Right ventricle myocardium inferior (tissue), 1 donor: ENCODE data around the gene GDF11. TPM values are rescaled to one million over a fixed set of nuclear protein-coding genes. Genes with fewer than 3 reads are reported as not detected.

ENCODE experiments used
- ATAC-seq: fragments of 200-7000 bp; cut with Tn5 transposase; one replicate; pipeline ENCODE4 v1.9.1; 2020; ENCODE audit warnings: mild to moderate bottlenecking, moderate library complexity
- DNase-seq: peaks from one replicate; pipeline ENCODE4 v3.0.0; 2021; ENCODE audit errors: missing footprints
- intact Hi-C: fragments of 100-400 bp; cut with DNase I; formaldehyde crosslinking; loops from one replicate; pipeline ENCODE4 v1.11.0; 2022
- total RNA-seq: library from RNA; stranded (reverse); fragmentation: NEBNext Ultra II Directional; extraction: Animal tissue kit (Norgen Biotek cat#: 25700); gene quantifications from one replicate; pipeline ENCODE4 v1.2.1, GENCODE V29; 2021
- donor health status: DM: no; HTN: yes; CAD: no; lungs with severe emphysema.

GDF11 gene
- total RNA-seq, 1 donor from 2014 or later = 9.7 TPM

DNA sequence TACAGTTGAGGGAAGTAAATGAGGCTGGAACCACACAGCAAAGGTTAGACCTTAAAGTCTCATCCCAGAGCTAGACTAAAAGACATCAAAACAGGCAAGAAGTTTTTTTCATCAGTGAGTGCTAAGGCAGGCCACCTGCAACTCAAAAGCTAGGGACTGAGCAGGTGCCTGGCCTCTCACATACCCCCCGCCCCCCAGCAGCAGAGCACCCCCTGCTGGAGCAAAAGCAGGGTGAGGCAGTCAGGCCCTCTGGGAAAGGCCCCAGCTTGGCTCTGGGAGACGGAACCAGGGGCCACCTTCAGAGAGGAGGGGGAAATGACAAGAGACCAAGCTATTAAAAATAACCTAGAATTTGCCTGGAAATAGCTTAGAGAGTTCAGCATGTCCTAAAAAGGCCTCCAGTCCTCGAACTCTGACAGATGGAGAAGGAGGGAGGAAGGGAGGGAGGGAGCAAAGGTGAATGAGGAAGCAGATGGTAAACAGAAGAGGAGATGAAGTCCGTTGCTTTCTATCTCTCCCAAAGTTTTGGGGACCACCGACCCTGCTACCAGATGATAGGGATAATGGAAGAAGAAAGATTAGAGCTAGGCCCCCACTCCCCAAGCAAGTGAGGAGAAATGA is 37.0 kb upstream of the GDF11 start:
- ATAC-seq = no peak
- intact Hi-C loops = loop anchor here (2.0 to 5.0 kb wide), 2 partner anchors 15 to 44 kb away; partner anchors contain the start of gene RDH5
- DNase-seq = peak; percentile 70

- DNase-seq = no peak
- no peak for ATAC-seq
- intact Hi-C loops = loop anchor here (2.0 to 5.0 kb wide), 2 partner anchors 14 to 44 kb away; partner anchors contain the start of gene RDH5
These were observed 36.2 kb upstream of the GDF11 start for GRCh38 chr12:55706568-55707218.

DNA sequence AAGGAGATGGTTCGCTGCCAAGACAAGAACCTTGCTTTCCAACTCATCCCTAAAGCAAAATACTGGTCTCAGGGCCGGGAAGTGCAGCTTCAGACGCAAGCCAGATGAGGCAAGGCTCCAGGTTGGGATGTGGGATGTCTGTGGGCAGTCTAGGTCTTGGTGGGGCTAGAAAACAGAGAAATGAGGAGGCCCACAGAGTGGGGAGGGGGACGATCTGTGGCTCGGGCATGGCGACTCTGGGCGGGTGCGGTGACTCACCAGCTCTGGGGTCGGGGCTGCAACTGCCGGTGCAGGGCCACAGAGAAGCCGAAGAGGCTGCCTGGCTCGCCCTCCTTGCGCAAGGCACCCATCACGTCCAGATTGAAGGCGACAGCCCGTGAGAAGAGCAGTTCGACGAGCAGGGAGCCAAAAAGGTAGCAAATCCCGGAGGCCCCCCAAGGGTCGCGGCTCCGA is 35.7 kb upstream of the GDF11 start:
- intact Hi-C loops = loop anchor here (2.0 to 5.0 kb wide), 2 partner anchors 14 to 45 kb away; partner anchors contain the start of gene RDH5
- ATAC-seq (no peak), DNase-seq (peak; percentile 73)

- DNase-seq = peak; percentile 87
- peak; percentile 55 for ATAC-seq
- intact Hi-C loops = loop anchor here (2.0 to 5.0 kb wide), 2 partner anchors 13 to 46 kb away; partner anchors contain the start of gene RDH5
These were observed 34.9 kb upstream of the GDF11 start, which contains the start of gene ITGA7 for GRCh38 chr12:55707841-55708694. Gene ITGA7 (minus strand): TSS chr12:55707904. CDS start chr12:55707682, 222 bp downstream.

GRCh38 chr12:55708695-55709233 is 34.2 kb upstream of the GDF11 start:
- intact Hi-C loops = loop anchor here (5.0 kb wide), 1 partner anchor 46 kb away; no protein-coding TSS in a partner anchor
- DNase-seq (peak; percentile 64), ATAC-seq (peak; percentile 47)

GRCh38 chr12:55711786-55712553 is 31.0 kb upstream of the GDF11 start:
- intact Hi-C loops = no loop called here
- ATAC-seq = peak; percentile 61

DNA sequence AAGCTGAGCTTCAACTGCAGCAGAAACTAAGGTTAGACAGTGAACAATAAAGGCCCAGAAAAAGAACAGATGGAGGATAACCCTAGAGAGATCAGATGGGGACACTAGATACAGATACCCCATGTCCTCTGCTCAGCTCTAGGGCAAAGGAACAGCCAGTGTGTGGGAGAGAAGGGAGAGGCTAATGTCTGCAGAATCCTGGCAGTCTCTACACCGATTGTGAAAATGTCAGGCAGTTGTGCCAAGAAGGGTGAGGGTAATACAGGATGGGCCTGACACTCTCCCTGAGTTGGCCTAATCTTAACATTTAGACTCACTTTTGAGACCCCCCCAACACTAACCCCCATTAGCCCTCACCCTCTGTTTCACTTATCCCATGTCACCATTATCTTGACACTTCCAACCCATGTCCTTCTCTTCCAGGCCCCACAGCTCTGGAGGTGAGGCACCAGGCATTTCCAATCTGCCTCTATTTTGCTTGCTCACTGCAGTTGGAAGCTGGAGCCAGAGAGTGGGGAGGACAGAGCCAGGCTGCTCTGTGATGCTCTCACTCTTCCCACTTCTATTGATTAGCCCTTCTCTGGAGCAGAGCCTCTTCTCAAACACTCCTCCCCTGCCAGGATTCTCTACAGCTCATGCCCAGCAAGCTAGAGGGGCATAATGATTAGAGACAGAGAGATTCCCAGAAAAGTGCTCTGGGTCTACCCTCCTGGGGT is 30.1 kb upstream of the GDF11 start:
- DNase-seq (no peak), ATAC-seq (peak; percentile 12)
- intact Hi-C loops = no loop called here

More at GRCh38 chr12:55711786-55712553, 31.0 kb upstream of the GDF11 start:
- DNase-seq = no peak

GRCh38 chr12:55713721-55714120 is 29.2 kb upstream of the GDF11 start:
- intact Hi-C loops = no loop called here
- DNase-seq = no peak
- no peak for ATAC-seq

DNA sequence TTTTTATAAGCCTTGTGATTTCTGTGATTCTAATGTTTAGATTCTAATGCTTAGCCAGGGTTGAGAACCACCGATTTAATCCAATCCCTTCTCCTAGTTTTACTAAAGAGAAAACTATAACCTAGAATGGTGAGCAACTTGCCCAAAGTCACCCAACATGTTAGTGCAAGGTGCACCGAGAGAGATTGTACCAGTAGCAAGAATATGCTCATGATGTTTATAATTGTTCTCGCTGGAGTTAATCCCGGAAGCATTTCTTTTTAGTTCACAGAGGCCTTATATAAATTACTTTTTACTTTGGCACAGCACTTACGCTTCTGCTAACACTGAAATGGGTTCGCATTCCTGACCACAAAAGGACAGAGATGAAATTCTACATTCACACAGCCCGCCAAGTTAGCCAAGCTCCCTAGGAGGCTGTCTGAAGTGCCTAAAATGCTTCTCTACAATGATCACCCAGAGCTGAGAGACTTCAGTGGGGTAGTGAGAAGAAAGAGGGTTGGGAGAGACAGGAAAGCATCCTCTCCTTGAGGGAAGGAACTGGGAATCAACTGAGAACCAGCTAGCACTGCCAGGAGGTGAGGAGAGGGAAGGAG is 27.7 kb upstream of the GDF11 start:
- intact Hi-C loops = no loop called here
- ATAC-seq (no peak), DNase-seq (no peak)

DNA sequence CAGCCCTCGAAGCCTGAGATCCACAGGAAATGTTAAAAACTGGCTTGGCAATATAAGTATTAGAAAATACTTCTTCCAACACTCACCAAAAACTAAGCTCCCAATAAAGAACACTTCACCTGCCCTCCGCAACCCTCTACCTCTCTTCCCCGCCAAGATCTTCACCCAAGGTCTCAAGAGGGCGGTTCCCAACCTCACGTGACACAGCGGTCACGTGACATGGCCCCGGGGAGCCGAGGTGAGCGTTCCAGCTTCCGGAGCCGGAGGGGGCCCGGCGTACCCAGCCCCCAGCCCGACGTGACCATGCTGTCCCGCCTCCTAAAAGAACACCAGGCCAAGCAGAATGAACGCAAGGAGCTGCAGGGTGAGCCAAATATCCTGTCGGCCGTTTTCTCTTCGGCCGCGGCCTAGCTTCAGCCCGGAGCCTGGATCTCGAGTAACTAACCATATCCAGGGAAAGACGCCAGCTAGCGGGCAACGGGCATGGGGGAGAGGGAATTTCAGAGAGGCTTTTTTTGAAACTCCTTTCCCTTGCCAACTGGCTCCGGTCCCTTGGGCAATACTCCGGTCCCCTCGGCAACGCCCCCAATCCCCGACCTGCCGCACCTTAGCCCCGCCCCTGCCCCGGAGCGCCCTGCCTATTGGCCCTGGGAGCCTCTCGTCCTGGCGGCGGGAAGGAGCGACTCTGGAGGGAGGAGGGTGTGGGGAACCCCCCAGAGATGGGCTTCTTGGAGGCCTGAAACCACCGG is 26.9 kb upstream of the GDF11 start, which contains the start of gene BLOC1S1:
TSS of gene BLOC1S1 (plus strand) at position 214 of the 749 bp plus-strand sequence. CDS start at position 220, 6 bp downstream.
- peak; percentile 95 for DNase-seq
- ATAC-seq = peak; percentile 67
- intact Hi-C loops = no loop called here

- intact Hi-C loops = no loop called here
- DNase-seq = no peak
- no peak for ATAC-seq
These were observed 26.4 kb upstream of the GDF11 start for GRCh38 chr12:55716582-55716957.

- ATAC-seq (no peak), DNase-seq (no peak)
- intact Hi-C loops = no loop called here
These were observed 25.6 kb upstream of the GDF11 start for GRCh38 chr12:55717011-55718007.

DNA sequence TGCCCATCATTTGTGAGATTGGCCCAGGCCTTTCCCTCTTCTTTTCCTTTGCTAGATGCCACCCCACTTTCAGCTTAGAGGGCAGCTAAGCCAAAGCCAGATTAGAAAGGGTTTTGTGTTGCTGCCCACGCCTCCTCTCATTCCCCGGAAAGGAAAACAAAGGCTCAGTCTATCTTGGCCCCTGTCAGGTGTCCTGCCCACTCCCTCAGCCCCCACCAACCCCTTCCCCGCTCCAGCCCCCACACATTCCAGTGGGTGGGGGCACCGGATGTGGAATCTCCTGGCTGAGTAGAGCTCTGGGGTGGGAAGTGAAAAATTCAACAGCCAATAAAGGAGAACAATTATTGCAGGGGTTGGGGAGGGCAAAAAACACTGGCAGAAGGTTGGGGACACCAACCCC is 24.9 kb upstream of the GDF11 start:
- intact Hi-C loops = no loop called here
- no peak for ATAC-seq
- no peak for DNase-seq

DNA sequence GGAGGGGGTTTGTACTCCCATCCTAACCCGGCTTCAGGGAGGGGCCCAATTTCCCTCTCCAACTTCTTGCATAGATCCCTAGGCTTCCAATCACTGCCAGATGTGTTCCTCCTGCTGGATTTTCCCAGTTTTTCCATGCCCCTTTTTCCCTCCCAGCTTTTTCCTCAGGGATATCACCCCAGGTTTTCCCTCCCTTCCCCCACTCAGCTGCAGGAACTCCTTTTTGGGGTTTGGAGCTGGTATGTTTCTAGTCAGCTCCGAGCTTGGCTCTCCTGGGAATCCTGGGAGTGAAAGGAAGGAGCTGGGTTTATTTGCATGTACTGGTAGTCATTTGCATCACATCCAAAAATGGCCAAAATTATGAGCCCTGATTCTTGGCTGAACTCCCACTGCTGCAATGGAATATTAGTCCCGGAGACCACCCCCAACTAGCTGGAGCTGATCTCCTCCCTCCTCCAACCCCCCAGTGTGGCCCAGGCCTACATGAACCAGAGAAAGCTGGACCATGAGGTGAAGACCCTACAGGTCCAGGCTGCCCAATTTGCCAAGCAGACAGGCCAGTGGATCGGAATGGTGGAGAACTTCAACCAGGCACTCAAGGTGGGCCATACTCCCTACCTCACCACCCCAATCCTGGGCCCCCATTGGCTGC is 24.2 kb upstream of the GDF11 start:
- intact Hi-C loops = no loop called here
- no peak for DNase-seq
- no peak for ATAC-seq

- ATAC-seq (no peak), DNase-seq (no peak)
- intact Hi-C loops = no loop called here
These were observed 23.6 kb upstream of the GDF11 start for GRCh38 chr12:55719371-55719770.
